Gastrocnemius medialis (tissue), 4 donors: ENCODE results near the gene RTP2. TPM values are rescaled to one million over a fixed set of nuclear protein-coding genes. Genes with fewer than 3 reads are reported as not detected.

Experiments used
- ATAC-seq, 2 donors: fragments of 150-250 bp; one replicate each; pipeline ENCODE4 v1.9.1; 2016
- DNase-seq, 2 donors: peaks; one replicate each; pipeline ENCODE4 v3.0.0-alpha.2; 2019
- H3K27ac ChIP-seq, 4 donors: fragments of 200-600 bp; sonication (generic); 1 replicate in 1 of 4; 2 replicates in 3 of 4; pipeline ENCODE4 v1.5.1; 2016 to 2018; ENCODE audit warnings: mild to moderate bottlenecking in 2 of 4, moderate library complexity in 1 of 4
- H3K27me3 ChIP-seq, 3 donors: fragments of 200-600 bp; sonication (generic) in 2 of 3; 1 replicate in 1 of 3; 2 replicates in 2 of 3; pipeline versions ENCODE4 v1.5.1 to v1.6.0; 2016 to 2019; ENCODE audit warnings: mild to moderate bottlenecking in 1 of 3, moderate library complexity in 1 of 3
- H3K36me3 ChIP-seq, 2 donors: fragments of 200-600 bp; sonication (generic) in 1 of 2; one replicate each; pipeline ENCODE4 v1.5.1; 2017 to 2018
- H3K4me1 ChIP-seq, 2 donors: fragments of 200-600 bp; sonication (generic) in 1 of 2; one replicate each; pipeline ENCODE4 v1.5.1; 2016 to 2017; ENCODE audit warnings: mild to moderate bottlenecking in 2 of 2
- H3K4me3 ChIP-seq, 4 donors: fragments of 200-600 bp; sonication (generic) in 3 of 4; 1 replicate in 1 of 4; 2 replicates in 3 of 4; pipeline ENCODE4 v1.5.1; 2016 to 2019; ENCODE audit warnings: mild to moderate bottlenecking in 2 of 4
- H3K9me3 ChIP-seq, 3 donors: fragments of 200-600 bp; sonication (generic) in 2 of 3; 1 replicate in 1 of 3; 2 replicates in 2 of 3; pipeline ENCODE4 v1.5.1; 2016 to 2019
- POLR2A ChIP-seq, 2 donors: fragments of 450-650 bp; IDR thresholded peaks; one replicate each; pipeline ENCODE4 v1.6.1; 2017; ENCODE audit warnings: antibody characterized with exemption in 2 of 2, mild to moderate bottlenecking in 2 of 2, moderate library complexity in 2 of 2
- in situ Hi-C, 4 donors: fragments of 200-750 bp; cut with MboI; loops; one replicate each; pipeline versions ENCODE4 v1.15.0 to v1.8.0; 2017; ENCODE audit warnings: low sequenced_read_pairs in 4 of 4
- intact Hi-C: fragments of 100-400 bp; cut with DNase I; formaldehyde crosslinking; loops from one replicate; pipeline ENCODE4 v1.15.1; 2023; ENCODE audit warnings: low total_unique reads
- total RNA-seq, 4 donors: library from RNA; depleted of rRNA; stranded (reverse); fragments of >200 nt; gene quantifications; one replicate each; pipeline versions ENCODE4 v1.1.0 to v1.2.3, GENCODE V29; 2016
- TF ChIP-seq, protein P1 (sequence below), 5 experiments: fragments of 450-650 bp in 3 of 5; fragments of 200-600 bp in 2 of 5; sonication (generic) in 2 of 5; IDR thresholded peaks in 4 of 5; conservative IDR thresholded peaks in 1 of 5; 1 replicate in 4 of 5; 2 replicates in 1 of 5; pipeline ENCODE4 v1.5.1; 2016 to 2019; ENCODE audit warnings: antibody characterized with exemption in 5 of 5, mild to moderate bottlenecking in 3 of 5, moderate library complexity in 3 of 5

RTP2 gene
- total RNA-seq, 4 donors from 2014 or later: 1.9 to 3.1 (median 2.3) TPM; not detected in 1

DNA sequence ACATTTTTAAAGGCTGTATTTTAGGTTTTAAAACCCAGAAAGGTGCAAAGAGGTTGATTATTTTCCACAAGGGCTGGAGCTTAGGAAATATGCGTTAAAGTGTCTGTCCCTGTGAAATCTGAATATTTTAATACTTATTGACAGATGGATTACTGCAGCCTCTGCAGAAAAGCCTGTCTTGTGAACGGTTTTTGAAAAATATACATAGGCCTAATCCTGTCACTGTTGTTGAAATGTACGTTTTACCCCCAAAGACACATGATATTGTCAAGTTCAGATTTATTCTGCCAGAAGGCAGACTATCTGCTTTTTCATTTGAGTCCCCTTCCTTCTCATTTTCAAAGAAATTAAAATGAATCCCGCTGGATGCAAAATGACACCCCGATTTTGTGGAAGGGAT is 45.1 kb upstream of the RTP2 start:
- in situ Hi-C loops (loop anchor here (5.0 to 25.0 kb wide), 19 partner anchors 170 to 1397 kb away; partner anchors contain the start of gene LPP (in 1 of the 4)), intact Hi-C loops (loop anchor here (5.0 to 10.0 kb wide), 6 partner anchors 110 to 1035 kb away; no protein-coding TSS in a partner anchor)
- H3K27me3 ChIP-seq: no peaks in the 10 kb centered on the region
- peak overlapping the region; percentile 95 to 100 (median 98) for H3K27ac ChIP-seq
- no peaks in the 10 kb centered on the region for H3K36me3 ChIP-seq
- no peak for ATAC-seq
- TF ChIP-seq, protein P1, sequence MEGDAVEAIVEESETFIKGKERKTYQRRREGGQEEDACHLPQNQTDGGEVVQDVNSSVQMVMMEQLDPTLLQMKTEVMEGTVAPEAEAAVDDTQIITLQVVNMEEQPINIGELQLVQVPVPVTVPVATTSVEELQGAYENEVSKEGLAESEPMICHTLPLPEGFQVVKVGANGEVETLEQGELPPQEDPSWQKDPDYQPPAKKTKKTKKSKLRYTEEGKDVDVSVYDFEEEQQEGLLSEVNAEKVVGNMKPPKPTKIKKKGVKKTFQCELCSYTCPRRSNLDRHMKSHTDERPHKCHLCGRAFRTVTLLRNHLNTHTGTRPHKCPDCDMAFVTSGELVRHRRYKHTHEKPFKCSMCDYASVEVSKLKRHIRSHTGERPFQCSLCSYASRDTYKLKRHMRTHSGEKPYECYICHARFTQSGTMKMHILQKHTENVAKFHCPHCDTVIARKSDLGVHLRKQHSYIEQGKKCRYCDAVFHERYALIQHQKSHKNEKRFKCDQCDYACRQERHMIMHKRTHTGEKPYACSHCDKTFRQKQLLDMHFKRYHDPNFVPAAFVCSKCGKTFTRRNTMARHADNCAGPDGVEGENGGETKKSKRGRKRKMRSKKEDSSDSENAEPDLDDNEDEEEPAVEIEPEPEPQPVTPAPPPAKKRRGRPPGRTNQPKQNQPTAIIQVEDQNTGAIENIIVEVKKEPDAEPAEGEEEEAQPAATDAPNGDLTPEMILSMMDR (IDR thresholded peaks at IDR 0.05 in 4 of 5, conservative IDR thresholded peaks at IDR 0.05 in 1 of 5): no peak
- TF ChIP-seq POLR2A (IDR thresholded peaks at IDR 0.05): no peak
- no peak for DNase-seq
- H3K4me3 ChIP-seq: peak overlapping the region; percentile 70 to 94 (median 88)
- H3K9me3 ChIP-seq: no peaks in the 10 kb centered on the region
- H3K4me1 ChIP-seq: peaks cover 31 to 32% of the 10 kb centered on the region in 2 donors

DNA sequence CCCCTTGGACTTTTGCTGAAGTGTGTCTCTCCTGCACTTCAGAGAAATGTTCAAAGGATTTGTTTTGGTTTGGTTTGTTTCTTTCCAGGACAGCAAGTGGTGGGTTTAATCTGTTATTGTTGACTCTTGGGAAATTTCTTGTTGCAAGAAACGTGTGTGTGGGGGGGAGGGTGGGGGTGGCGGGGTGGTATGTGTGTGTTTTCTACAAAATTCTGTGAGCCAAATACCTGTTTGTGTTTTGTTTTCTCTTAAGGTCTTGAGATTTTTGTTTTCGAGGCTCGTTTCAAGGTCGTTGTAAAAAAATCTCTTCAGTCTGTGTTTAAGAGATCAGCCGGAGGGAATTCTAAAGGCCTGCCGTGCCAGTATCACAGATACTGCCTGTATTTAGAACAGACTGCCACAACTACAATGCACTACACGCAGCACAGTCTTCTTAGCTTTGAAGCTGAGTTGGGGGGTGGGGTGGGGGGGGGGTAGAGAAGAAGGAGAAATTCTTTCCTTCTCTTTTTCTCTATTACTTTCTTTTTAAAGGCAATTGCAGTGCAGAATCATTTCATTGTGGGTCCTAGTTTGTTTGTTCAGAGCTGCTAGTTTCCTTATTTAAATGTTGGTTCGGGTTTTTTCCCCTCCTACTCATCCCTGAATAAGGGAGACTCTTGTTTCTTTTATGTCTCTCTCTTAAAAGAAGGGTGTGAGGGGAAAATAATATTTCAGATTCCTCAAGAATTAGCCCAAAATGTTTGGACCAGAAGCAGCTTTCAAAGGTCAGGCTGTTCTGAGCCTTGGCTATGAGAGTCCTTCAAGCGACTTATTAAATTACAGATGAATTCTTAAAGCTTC is 44.3 kb upstream of the RTP2 start:
- Histone ChIP-seq H3K27me3 (no peaks in the 10 kb centered on the region), H3K27ac (peak overlapping the region; percentile 95 to 100 (median 98)), H3K9me3 (no peaks in the 10 kb centered on the region), H3K36me3 (no peaks in the 10 kb centered on the region), H3K4me1 (peaks cover 31 to 32% of the 10 kb centered on the region in 2 donors), H3K4me3 (peak overlapping the region; percentile 70 to 94 (median 88))
- DNase-seq (peak in 1 of 2 donors; percentile 66), ATAC-seq (no peak)
- intact Hi-C loops (loop anchor here (5.0 to 10.0 kb wide), 6 partner anchors 111 to 1036 kb away; no protein-coding TSS in a partner anchor), in situ Hi-C loops (loop anchor here (5.0 to 25.0 kb wide), 19 partner anchors 171 to 1398 kb away; partner anchors contain the start of gene LPP (in 1 of the 4))
- TF ChIP-seq POLR2A (IDR thresholded peaks at IDR 0.05): peak; percentile 23 to 65
- TF ChIP-seq, protein P1 (IDR thresholded peaks at IDR 0.05 in 4 of 5, conservative IDR thresholded peaks at IDR 0.05 in 1 of 5): no peak

DNA sequence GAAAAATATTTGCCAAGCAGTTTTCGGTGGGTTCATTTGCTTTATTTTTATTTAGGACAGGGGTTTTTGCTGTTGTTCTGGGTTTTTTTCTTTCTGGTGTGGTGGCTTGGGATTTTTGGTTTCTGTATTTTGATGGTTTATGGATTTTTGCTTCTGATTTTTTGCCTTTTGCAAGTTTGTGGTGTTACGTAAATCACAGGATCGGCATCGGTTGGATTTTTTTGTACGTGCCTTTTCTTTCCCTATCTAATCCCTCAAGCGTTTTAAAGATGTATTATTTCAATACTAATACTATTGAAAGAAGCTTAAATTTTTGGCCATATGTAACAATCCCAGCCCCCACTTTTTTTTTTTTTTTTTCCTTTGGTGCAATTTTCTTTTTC is 43.7 kb upstream of the RTP2 start:
- ATAC-seq (no peak), DNase-seq (no peak)
- intact Hi-C loops: loop anchor here (5.0 to 10.0 kb wide), 6 partner anchors 111 to 1036 kb away; no protein-coding TSS in a partner anchor
- Histone ChIP-seq H3K4me1 (peaks cover 26% of the 10 kb centered on the region in 2 donors), H3K27me3 (no peaks in the 10 kb centered on the region), H3K36me3 (no peaks in the 10 kb centered on the region), H3K4me3 (peak overlapping the region; percentile 70 to 94 (median 88)), H3K27ac (peak overlapping the region; percentile 95 to 100 (median 98)), H3K9me3 (no peaks in the 10 kb centered on the region)
- in situ Hi-C loops: loop anchor here (5.0 to 25.0 kb wide), 19 partner anchors 171 to 1399 kb away; partner anchors contain the start of gene LPP (in 1 of the 4)
- TF ChIP-seq, protein P1 (IDR thresholded peaks at IDR 0.05 in 4 of 5, conservative IDR thresholded peaks at IDR 0.05 in 1 of 5): no peak
- TF ChIP-seq POLR2A (IDR thresholded peaks at IDR 0.05): no peak

DNA sequence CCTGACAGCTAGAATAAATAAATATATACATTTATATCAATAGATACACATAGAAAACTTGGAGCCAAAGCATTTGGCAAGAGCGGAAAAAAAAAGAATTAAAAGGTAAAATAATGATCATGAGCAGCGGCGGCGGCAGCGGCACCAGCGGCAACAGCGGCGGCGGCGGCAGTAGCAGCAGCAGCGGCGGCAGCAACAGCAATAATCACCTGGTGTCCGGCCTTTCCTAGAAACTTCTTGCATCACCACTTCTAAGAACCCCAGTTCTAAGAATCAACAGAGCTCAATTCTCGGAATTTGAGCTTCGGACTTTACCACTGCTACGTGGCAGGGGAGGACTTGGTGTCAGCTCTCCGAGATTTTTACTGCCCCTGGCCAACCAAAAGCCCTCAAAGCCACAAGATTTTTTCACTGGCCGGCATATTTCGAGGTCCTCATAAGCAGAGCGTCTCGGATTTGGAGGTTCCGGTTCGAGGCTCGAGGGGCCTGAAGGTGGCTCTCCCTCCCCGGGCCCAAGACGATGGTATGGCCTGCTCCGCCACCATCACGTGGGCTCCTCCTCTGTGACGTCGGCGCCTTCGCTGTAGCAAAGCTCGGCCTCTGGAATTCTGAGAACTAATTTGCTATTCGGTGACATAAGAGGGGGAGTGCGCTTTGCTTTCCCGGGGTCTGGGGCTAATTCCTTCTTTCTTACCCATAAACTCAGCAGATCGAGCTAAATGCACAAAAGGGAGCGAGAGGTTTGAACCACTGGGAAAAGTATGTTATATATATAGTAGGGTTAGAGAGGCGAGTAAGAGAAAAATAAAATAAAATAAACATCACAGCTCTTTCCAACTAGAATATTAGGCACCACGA is 43.1 kb upstream of the RTP2 start, which contains the start of gene BCL6:
BCL6 (minus strand) TSS at position 268 of the 858 bp plus-strand sequence. CDS start 11,775 bp downstream, outside the sequence.
- Histone ChIP-seq H3K27me3 (no peaks in the 10 kb centered on the region), H3K9me3 (no peaks in the 10 kb centered on the region), H3K4me3 (peak within 1 kb of the TSS; percentile 70 to 94 (median 88)), H3K36me3 (no peaks in the 10 kb centered on the region), H3K27ac (peak within 1 kb of the TSS; percentile 95 to 100 (median 98)), H3K4me1 (peaks cover 22% of the 10 kb centered on the region in 2 donors)
- peak; percentile 48 to 51 for ATAC-seq
- in situ Hi-C loops (loop anchor here (5.0 to 25.0 kb wide), 19 partner anchors 172 to 1399 kb away; partner anchors contain the start of gene LPP (in 1 of the 4)), intact Hi-C loops (loop anchor here (1.0 to 10.0 kb wide), 9 partner anchors 112 to 1037 kb away; no protein-coding TSS in a partner anchor)
- peak; percentile 95 to 99 for TF ChIP-seq POLR2A (IDR thresholded peaks at IDR 0.05)
- TF ChIP-seq, protein P1 (IDR thresholded peaks at IDR 0.05 in 4 of 5, conservative IDR thresholded peaks at IDR 0.05 in 1 of 5): peak in 3 of 5 experiments; percentile 16 to 35 (median 23)
- peak; percentile 93 to 94 for DNase-seq
